ENCODE measurements around the gene UBE2Q2.

The UBE2Q2 gene

DNA sequence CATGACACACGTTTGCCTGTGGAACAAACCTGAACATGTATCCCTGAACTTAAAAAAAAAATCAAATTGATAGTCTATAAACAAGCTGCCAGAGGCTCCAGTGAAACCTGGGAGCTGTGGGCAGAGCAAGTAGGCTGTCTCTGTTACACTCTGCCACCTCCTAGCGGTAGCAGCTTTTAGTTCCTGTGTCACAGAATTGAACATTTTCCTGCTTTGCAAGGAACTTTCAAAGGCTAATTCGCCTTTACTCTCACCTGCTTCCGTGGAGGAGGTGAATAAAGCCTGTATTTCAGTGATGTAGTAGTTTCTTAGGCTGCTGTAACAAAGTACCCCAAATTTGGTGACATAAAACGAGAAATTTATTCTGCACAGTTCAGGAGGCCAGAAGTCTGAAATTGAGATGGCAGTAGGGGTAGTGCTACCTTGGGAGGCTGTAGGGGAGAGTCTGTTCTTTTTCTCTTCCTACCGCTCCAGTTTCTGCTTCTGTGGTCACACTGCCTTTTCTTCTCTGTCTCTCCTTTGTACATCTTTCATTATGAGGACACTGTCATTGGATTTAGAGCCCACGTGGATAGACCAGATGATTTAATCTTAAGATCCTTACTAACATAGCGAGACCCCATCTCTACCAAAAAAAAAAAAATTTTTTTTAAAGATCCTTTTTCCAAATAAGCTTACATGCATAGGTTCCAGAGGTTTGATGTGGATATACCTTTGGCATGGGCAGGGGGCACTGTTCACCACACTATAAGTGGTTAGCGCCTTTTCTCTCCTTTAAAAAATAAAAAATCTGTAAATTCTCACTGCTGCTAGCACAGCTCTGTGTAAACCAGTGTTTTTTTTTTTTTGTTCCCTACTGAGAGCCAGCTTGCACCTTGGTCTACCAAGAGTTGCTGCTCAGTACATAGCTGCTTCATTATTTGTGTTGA lies 85.7 kb downstream of the UBE2Q2 start:
- no peak for DNase-seq

DNA sequence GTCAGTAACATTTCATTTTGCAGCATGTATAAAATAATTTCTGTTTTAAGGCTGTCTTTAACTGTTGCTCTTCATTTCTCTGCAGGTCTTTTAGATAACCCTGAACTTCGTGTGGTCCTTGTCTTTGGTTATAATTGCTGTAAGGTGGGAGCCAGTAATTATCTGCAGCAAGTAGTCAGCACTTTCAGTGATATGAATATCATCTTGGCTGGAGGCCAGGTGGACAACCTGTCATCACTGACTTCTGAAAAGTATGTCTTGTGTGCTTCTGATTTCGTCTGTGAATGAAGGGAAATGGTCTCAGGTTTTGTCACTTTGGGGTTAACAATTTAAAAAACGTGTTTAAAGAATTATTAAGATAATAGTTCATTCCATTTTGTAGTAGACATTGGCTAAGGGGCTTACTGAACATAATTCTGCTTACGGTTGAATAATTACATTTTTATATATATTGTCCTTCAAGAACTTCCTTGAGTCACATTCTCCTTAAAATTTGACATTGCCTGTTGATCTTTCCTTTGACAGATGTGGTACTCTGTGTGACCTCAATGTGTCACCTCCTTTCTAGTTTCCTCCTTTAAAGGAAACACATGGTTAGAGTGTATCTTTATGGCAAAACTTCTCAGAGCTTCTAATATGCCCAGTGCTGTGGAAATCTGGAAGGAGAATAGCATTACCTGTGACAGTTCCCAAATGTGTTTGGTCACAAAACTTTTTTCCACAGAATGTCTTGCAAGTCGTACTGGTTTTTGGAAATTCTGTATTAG lies 86.7 kb downstream of the UBE2Q2 start:
- DNase-seq = no peak

GRCh38 chr15:75930866-75931265 lies 87.6 kb downstream of the UBE2Q2 start:
- DNase-seq = no peak

DNA sequence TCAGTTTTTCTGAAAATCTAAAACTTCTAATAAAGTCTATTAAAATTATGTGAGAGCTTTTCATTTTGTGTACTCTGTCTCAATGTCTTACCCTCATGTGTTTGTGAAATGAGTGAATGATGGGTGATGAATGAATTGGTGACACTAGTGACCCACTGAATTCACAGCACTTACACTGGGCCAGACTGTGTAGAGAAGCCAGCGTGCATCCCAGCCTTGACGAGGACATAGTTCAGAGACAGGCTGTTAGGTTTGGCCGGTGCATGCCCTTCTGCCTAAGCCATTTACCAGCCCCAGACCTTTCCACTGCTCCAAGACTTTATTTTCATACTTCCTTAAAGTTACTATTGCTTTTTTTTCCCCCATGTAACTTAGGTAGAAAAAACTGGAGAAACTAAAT lies 99.2 kb downstream of the UBE2Q2 start:
- no peak for DNase-seq

DNA sequence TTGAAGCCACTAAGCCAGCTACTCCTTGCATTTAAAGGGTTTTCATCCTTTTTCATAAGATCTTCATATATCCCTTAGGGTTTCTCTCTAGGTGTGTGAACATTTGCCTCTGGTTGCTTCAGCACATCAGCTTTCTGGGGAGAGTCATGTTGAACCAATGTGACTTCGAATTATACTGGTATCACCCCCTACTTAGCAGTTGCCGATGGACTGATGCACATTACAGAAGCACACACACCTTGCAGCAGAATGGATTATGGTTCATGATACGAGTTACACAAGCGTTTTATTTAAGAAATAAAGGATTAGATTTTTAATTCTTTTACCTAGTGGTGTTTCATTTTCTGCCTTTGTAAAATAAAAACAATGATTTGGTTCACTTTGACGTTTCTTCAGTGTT lies 100.0 kb downstream of the UBE2Q2 start:
- no peak for DNase-seq

DNA sequence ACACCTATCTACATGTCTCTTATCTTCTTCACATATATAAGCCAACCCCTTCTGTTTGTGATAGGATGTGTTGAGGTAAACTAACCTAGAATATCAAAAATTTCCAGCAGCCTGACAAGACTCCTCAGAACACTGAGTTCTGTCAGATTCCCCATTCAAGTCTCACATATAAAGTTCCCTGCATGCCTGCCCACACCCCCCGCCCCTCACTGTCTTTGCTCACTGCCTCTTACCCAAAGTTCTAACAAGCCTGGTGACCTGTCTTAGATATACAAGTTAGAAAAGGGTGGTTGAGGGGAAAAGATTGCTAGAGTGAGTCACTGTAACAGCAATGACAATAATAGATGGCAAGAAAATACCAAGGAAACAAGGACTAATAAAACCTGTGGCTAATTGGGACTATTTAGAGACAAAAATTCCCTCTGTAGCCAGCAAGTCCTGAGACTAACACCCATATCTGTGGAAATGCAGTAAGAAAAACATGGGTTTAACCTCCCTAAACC lies 100.5 kb downstream of the UBE2Q2 start:
- no peak for DNase-seq

DNA sequence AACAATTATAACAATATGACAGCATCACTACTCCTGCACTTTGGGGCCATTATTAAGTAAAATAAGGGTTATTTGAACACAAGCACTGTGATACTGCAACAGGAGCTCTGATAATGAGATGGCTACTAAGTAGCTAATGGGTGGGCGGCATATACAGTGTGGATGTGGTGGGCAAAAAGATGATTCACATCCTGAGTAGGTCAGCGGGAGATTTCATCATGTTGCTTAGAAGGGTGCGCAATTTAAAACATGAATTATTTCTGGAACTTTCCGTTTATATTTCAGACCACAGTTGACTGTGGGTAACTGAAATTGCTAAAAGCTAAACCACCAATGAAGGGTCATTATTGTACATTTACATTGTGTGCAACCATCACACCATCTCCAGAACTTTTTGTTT lies 102.7 kb downstream of the UBE2Q2 start:
- DNase-seq = no peak

DNA sequence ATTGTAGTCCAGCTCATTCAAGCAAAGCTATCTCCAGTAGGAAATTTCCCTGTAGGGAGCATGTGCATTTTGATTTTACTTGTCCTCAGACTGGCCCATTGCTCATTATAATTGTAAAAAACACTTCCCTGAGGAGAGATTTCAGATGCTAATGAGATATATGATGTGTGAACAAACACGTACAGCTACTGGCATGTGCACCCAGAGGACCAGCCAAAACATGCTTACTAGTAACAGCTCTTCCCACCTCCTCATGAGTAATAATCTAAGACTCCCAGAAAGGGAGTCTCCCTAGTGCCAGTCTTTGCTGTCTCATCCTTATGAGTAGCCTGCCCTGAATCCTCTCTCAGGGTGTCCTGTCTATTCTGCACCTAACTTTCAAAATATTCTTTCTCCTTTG lies 103.8 kb downstream of the UBE2Q2 start:
- DNase-seq = no peak

GRCh38 chr15:75948761-75949296 lies 105.6 kb downstream of the UBE2Q2 start:
- DNase-seq = no peak

All from CD4-positive, alpha-beta T cell treated with Interferon gamma for 1 hour (primary cell).